HepG2 (cell line): Measurements from ENCODE around the gene RCOR3. TPM values are rescaled to one million over a fixed set of nuclear protein-coding genes. Genes with fewer than 3 reads are reported as not detected.
A peak's percentile ranks its signal among the peaks of the same experiment; 100 is the strongest.

Source experiments
- CCAR2 ChIP-seq: fragments of 200-400 bp; formaldehyde crosslinking; optimal IDR thresholded peaks from 2 replicates; pipeline ENCODE3; 2018; ENCODE audit warnings: low read depth, mild to moderate bottlenecking, low read length, moderate library complexity
- DNMT1 ChIP-seq: sonication (generic); formaldehyde crosslinking; IDR thresholded peaks from 2 replicates; pipeline ENCODE4 v1.5.1; 2020; ENCODE audit warnings: mild to moderate bottlenecking, missing genetic modification reagents
- ELF4 ChIP-seq: sonication (generic); formaldehyde crosslinking; IDR thresholded peaks from 2 replicates; pipeline ENCODE4 v1.5.0; 2020; ENCODE audit warnings: missing genetic modification reagents, mild to moderate bottlenecking, moderate library complexity, borderline replicate concordance
- ERF ChIP-seq: IDR thresholded peaks from 2 replicates; pipeline ENCODE4 v1.6.1; 2018; ENCODE audit warnings: missing biosample characterization, missing genetic modification reagents
- EZH2 ChIP-seq: conservative IDR thresholded peaks from 2 replicates; pipeline ENCODE4 v1.6.1; 2012; ENCODE audit warnings: mild to moderate bottlenecking, low read depth, low read length, moderate library complexity
- FOXC1 ChIP-seq: sonication (generic); formaldehyde crosslinking; IDR thresholded peaks from 2 replicates; pipeline ENCODE4 v1.8.0; 2022; ENCODE audit warnings: mild to moderate bottlenecking, missing genetic modification reagents, borderline replicate concordance
- KDM2A ChIP-seq: sonication (generic); formaldehyde crosslinking; IDR thresholded peaks from 2 replicates; pipeline ENCODE4 v1.4.0; 2020; ENCODE audit warnings: low read depth, missing genetic modification reagents, borderline replicate concordance
- KMT2A ChIP-seq: sonication (generic); formaldehyde crosslinking; IDR thresholded peaks from 2 replicates; pipeline ENCODE4 v1.4.0; 2020; ENCODE audit warnings: missing genetic modification reagents
- MATR3 ChIP-seq: sonication (generic); formaldehyde crosslinking; IDR thresholded peaks from 2 replicates; pipeline ENCODE4 v1.4.0; 2020; ENCODE audit warnings: missing genetic modification reagents
- MAX ChIP-seq: IDR thresholded peaks from 2 replicates; pipeline ENCODE4 v1.6.1; 2012; ENCODE audit warnings: inconsistent platforms
- NFKB2 ChIP-seq: sonication (generic); formaldehyde crosslinking; IDR thresholded peaks from 2 replicates; pipeline ENCODE4 v1.4.0; 2020; ENCODE audit warnings: missing genetic modification reagents, borderline replicate concordance
- NRL ChIP-seq: sonication (generic); formaldehyde crosslinking; IDR thresholded peaks from 2 replicates; pipeline ENCODE4 v1.5.0; 2020; ENCODE audit warnings: missing genetic modification reagents, mild to moderate bottlenecking, moderate library complexity, borderline replicate concordance
- SAP130 ChIP-seq: IDR thresholded peaks from 2 replicates; pipeline ENCODE4 v1.6.1; 2016; ENCODE audit warnings: low read depth
- YY1 ChIP-seq: IDR thresholded peaks from 2 replicates; pipeline ENCODE4 v1.6.1; 2011; ENCODE audit warnings: low read length, low read depth, moderate library complexity, mild to moderate bottlenecking; ENCODE audit not compliant: insufficient read depth, insufficient replicate concordance
- ZKSCAN1 ChIP-seq: fragments of 150-350 bp; IDR thresholded peaks from 2 replicates; pipeline ENCODE4 v1.6.1; 2014; ENCODE audit warnings: low read length
- ZMYM4 ChIP-seq: sonication (generic); formaldehyde crosslinking; IDR thresholded peaks from 2 replicates; pipeline ENCODE4 v1.8.1; 2023; ENCODE audit warnings: mild to moderate bottlenecking, missing genetic modification reagents
- ZNF263 ChIP-seq: sonication (generic); formaldehyde crosslinking; IDR thresholded peaks from 2 replicates; pipeline ENCODE4 v1.4.0; 2020; ENCODE audit warnings: missing genetic modification reagents
- ZNF501 ChIP-seq: sonication (generic); formaldehyde crosslinking; IDR thresholded peaks from 2 replicates; pipeline ENCODE4 v1.5.1; 2020; ENCODE audit warnings: mild to moderate bottlenecking, moderate library complexity, missing genetic modification reagents
- ZNF75D ChIP-seq: sonication (generic); formaldehyde crosslinking; IDR thresholded peaks from 2 replicates; pipeline ENCODE4 v1.8.1; 2023; ENCODE audit warnings: missing genetic modification reagents, mild to moderate bottlenecking, borderline replicate concordance
- ZSCAN31 ChIP-seq: sonication (generic); formaldehyde crosslinking; IDR thresholded peaks from 2 replicates; pipeline ENCODE4 v1.5.0; 2020; ENCODE audit warnings: low read depth, mild to moderate bottlenecking, missing genetic modification reagents
- polyA plus RNA-seq, 8 experiments: library from polyadenylated mRNA; depleted of rRNA in 3 of 8; stranded (reverse) in 7 of 8; unstranded in 1 of 8; fragments of >200 nt; fragmentation: Illumina TruSeq in 4 of 8; extraction: Trizol in 4 of 8; gene quantifications; 2 replicates each; pipeline versions ENCODE4 v1.2.1 to v1.2.3, GENCODE V29; 2011 to 2016; ENCODE audit warnings: low read depth in 4 of 8, missing spikeins in 1 of 8, mixed read lengths in 1 of 8; ENCODE audit not compliant: insufficient read depth in 1 of 8
- total RNA-seq, 5 experiments: library from RNA; depleted of rRNA; stranded (reverse); fragments of >200 nt; fragmentation: Illumina TruSeq; extraction: Trizol; gene quantifications; 2 replicates each; pipeline ENCODE4 v1.2.3, GENCODE V29; 2016; ENCODE audit warnings: low read depth in 1 of 5
- TF ChIP-seq, protein P1 (sequence below): sonication (generic); formaldehyde crosslinking; IDR thresholded peaks from 2 replicates; pipeline ENCODE4 v1.5.0; 2020; ENCODE audit warnings: mild to moderate bottlenecking, missing genetic modification reagents, borderline replicate concordance
- TF ChIP-seq, protein P2 (sequence below): IDR thresholded peaks from 2 replicates; pipeline ENCODE4 v1.6.1; 2016
- TF ChIP-seq, protein P3 (sequence below): sonication (generic); formaldehyde crosslinking; IDR thresholded peaks from 2 replicates; pipeline ENCODE4 v1.8.0; 2022; ENCODE audit warnings: mild to moderate bottlenecking, missing genetic modification reagents, moderate library complexity

Gene RCOR3
- total and polyA plus RNA-seq, 2 of the 13 experiments (the other 11 are each of a cell fraction or from before 2014, with no cell fraction given) = 16.8 to 31.6 TPM

- TF ChIP-seq ZNF75D (CRISPR knock-in tag) (no peak), MATR3 (no peak), ERF (0 out of 2 replicates have a peak, but pooled peaks have one; percentile 38), ZNF501 (CRISPR knock-in tag) (peak; percentile 69; the same call in 1 of the 2 replicates), YY1 (peak; percentile 45), EZH2 (no peak), SAP130 (CRISPR knock-in tag) (peak; percentile 65), ZMYM4 (CRISPR knock-in tag) (peak; percentile 52), CCAR2 (no peak), DNMT1 (0 out of 2 replicates have a peak, but pooled peaks have one; percentile 64), MAX (peak; percentile 59; the same call in 1 of the 2 replicates), NRL (CRISPR knock-in tag) (peak; percentile 76; the same call in 1 of the 2 replicates), ZNF263 (CRISPR knock-in tag) (peak; percentile 6; the same call in 1 of the 2 replicates), FOXC1 (CRISPR knock-in tag) (0 out of 2 replicates have a peak, but pooled peaks have one; percentile 61), ZSCAN31 (CRISPR knock-in tag) (0 out of 2 replicates have a peak, but pooled peaks have one; percentile 50), ELF4 (CRISPR knock-in tag) (0 out of 2 replicates have a peak, but pooled peaks have one; percentile 27), KMT2A (CRISPR knock-in tag) (peak; percentile 58), NFKB2 (peak; percentile 63; the same call in 1 of the 2 replicates), KDM2A (peak; percentile 55; the same call in 1 of the 2 replicates), ZKSCAN1 (no peak)
- TF ChIP-seq, protein P1, sequence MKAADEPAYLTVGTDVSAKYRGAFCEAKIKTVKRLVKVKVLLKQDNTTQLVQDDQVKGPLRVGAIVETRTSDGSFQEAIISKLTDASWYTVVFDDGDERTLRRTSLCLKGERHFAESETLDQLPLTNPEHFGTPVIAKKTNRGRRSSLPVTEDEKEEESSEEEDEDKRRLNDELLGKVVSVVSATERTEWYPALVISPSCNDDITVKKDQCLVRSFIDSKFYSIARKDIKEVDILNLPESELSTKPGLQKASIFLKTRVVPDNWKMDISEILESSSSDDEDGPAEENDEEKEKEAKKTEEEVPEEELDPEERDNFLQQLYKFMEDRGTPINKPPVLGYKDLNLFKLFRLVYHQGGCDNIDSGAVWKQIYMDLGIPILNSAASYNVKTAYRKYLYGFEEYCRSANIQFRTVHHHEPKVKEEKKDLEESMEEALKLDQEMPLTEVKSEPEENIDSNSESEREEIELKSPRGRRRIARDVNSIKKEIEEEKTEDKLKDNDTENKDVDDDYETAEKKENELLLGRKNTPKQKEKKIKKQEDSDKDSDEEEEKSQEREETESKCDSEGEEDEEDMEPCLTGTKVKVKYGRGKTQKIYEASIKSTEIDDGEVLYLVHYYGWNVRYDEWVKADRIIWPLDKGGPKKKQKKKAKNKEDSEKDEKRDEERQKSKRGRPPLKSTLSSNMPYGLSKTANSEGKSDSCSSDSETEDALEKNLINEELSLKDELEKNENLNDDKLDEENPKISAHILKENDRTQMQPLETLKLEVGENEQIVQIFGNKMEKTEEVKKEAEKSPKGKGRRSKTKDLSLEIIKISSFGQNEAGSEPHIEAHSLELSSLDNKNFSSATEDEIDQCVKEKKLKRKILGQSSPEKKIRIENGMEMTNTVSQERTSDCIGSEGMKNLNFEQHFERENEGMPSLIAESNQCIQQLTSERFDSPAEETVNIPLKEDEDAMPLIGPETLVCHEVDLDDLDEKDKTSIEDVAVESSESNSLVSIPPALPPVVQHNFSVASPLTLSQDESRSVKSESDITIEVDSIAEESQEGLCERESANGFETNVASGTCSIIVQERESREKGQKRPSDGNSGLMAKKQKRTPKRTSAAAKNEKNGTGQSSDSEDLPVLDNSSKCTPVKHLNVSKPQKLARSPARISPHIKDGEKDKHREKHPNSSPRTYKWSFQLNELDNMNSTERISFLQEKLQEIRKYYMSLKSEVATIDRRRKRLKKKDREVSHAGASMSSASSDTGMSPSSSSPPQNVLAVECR = peak; percentile 79
- TF ChIP-seq, protein P2, sequence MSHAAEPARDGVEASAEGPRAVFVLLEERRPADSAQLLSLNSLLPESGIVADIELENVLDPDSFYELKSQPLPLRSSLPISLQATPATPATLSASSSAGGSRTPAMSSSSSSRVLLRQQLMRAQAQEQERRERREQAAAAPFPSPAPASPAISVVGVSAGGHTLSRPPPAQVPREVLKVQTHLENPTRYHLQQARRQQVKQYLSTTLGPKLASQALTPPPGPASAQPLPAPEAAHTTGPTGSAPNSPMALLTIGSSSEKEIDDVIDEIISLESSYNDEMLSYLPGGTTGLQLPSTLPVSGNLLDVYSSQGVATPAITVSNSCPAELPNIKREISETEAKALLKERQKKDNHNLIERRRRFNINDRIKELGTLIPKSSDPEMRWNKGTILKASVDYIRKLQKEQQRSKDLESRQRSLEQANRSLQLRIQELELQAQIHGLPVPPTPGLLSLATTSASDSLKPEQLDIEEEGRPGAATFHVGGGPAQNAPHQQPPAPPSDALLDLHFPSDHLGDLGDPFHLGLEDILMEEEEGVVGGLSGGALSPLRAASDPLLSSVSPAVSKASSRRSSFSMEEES (CRISPR knock-in tag) = peak; percentile 63; the same call in 1 of the 2 replicates
- TF ChIP-seq, protein P3, sequence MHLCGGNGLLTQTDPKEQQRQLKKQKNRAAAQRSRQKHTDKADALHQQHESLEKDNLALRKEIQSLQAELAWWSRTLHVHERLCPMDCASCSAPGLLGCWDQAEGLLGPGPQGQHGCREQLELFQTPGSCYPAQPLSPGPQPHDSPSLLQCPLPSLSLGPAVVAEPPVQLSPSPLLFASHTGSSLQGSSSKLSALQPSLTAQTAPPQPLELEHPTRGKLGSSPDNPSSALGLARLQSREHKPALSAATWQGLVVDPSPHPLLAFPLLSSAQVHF = no peak
Observed at GRCh38 chr1:211260141-211261107, 1.3 kb downstream of the RCOR3 start (continued).
